ENCODE data around the gene RAD51B.

- no peak for TF ChIP-seq TAF1 (IDR thresholded peaks at IDR 0.05; ENCODE audit: low read depth, low read length)
- TF ChIP-seq POLR2AphosphoS5 (IDR thresholded peaks at IDR 0.05; ENCODE audit: low read depth, low read length): no peak
- TF ChIP-seq POLR2A (IDR thresholded peaks at IDR 0.05; ENCODE audit: low read depth, low read length): no peak
These were observed 756.5 kb downstream of the RAD51B start for GRCh38 chr14:68576031-68576430.

Measured in GM12891 (cell line).